Stimulated activated naive CD8-positive, alpha-beta T cell treated with anti-CD3 and anti-CD28 coated beads, Interleukin-15, Interleukin-2, amounts not matched to agents 100 U/mL and 50 U/mL, for 24 hours (primary cell): ENCODE measurements around the gene ACVRL1.

ENCODE experiments used
- ATAC-seq: fragments of 150-1000 bp; cut with Tn5 transposase; one replicate; pipeline ENCODE4 v1.10.0; 2021
- DNase-seq: peaks from one replicate; pipeline ENCODE4 v3.0.0; 2021

The ACVRL1 gene

DNA sequence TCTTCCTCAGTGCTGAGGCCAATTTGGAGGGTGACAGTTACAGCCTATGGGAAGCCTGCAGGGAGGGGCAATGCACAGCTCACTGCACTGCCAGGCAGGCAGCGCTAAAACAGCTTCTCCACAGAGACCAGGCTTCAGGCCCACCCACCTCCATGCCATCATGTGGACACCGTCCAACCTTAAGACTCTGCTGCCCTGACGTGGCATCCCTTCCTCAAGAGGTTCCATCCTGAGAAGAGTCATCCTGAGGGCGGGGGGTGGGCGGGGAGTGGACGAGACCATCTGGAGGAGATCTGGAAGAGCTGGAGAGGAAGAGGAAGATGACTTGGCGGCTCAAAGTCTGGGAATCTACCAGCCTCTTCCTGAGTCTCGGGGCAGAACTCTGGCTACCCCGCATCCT is 8.4 kb upstream of the ACVRL1 start:
- DNase-seq, result no peak
- ATAC-seq, result no peak

DNA sequence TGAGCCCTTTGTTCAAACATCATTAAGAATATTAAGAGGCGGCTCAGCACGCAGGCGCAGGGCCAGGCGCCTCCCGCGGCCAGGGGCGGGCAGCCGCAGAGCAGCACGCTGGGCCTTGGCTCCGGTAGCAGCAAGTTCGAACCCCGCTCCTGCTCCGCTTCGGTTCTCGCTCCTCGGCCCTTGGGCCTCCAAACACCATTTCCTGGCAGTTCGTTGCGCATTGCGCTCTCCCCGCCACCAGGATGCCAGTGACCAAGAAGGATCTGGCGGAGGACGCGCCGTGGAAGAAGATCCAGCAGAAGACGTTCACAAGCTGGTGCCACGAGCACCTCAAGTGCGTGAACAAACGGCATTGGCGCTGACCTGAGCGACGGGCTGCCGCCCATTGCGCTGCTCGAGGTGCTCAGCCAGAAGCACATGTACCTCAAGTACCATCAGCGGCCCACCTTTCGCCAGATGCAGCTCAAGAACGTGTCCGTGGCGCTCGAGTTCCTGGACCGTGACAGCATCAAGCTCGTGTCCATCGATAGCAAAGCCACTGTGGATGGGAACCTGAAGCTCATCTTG is 6.9 kb upstream of the ACVRL1 start:
- no peak for ATAC-seq
- no peak for DNase-seq

- ATAC-seq (no peak), DNase-seq (no peak)
Observed at GRCh38 chr12:51901121-51901817, 6.0 kb upstream of the ACVRL1 start.

- no peak for DNase-seq
- ATAC-seq, result no peak
Observed at GRCh38 chr12:51901881-51902280, 5.4 kb upstream of the ACVRL1 start.

GRCh38 chr12:51904951-51905470 is 2.3 kb upstream of the ACVRL1 start:
- ATAC-seq, result no peak
- DNase-seq, result no peak

DNA sequence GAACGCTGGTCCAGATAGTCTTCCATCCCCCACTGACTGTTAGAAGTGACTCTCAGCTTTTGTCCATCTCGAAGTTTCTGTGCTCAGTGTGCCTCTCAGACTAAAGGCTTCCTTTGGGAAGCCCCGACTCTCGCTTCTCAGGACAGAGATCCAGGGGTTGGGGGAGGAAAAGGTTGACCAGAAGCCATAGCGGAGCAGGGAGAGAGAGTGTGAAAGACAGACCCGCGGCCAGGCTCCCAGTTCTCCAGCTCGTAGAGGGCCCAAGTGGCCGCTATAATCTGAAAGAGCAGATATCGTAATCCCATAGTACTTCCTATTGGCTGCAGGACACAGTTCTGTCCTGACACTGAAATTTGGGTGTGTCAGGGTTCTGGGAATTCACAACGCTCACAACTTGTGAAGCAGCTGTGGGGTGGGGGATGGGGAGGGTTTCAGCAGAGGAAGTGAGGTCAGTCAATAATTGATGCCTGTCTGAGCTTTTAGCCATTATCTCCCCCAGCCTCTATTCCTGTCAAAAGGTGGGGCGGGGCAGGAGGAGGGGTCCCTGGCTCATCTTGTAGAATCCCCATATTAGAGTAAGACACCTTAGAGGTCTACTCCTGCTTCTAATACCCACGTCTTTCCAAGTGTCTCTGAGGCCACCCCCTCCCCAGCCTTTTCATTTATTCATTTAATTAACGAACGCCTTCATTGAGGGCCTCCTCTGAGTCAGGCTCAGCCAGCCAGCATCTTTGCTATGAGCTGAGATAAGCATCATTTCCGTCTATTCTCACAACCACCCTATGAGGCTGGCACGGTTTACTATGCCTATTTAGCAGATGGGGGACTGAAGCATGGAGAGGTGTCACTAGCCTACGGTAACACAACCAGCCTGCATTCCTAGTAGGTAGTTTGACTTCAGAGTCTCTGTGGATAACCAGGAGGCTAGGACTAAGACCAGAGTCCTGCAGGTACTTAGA is 1.6 kb upstream of the ACVRL1 start:
- no peak for ATAC-seq
- DNase-seq, result no peak

GRCh38 chr12:51906430-51907082 is 748 bp upstream of the ACVRL1 start:
- no peak for ATAC-seq
- DNase-seq, result no peak

DNA sequence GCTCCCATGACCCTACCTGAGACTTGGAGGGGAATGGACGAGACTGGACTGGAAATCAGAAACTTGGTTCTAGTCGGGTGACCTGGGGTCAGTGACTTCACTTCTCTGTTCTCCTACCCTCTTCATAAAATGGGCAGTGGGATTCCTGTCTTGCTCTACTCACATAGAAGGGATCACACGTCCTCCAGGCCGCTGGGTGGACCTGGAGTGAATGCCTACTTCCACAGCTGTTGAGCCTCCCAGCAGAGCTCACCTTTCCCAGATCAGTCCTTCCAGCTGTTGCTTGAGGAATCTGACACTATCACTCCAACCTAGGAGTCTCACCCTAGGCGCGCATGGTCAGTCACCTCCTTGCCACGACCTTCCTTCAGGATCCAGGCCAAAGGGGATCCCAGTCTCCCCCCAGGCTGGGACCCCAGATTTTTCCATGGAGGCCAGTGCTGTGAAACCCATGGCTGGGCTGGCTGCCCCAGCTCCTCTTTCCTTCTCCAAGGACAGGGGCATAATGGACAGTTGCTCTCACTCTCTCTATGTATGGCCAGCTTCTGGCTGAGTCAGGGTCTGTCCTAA is 637 bp downstream of the ACVRL1 start:
- ATAC-seq, result no peak
- no peak for DNase-seq

- no peak for DNase-seq
- ATAC-seq, result no peak
Observed at GRCh38 chr12:51908876-51909592, 1.7 kb downstream of the ACVRL1 start.

DNA sequence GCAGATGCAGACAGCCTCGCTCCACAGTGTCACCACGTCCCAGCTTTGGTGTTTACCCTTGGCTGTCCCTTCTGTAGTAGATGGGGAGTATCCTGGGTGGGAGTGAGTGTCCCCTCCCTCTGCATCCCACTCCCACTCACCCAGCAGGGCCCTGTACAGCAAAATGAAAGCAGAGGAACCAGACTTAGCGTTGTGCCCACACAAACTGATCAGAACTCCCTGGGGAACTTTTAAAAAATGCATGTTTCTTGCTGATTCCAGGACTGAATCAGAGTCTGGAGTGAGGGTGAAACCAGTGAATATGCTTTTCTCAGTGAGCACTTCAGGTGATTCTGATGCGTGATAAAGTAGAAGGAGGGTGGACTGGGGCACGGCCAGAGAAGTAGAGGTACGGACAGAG is 2.9 kb downstream of the ACVRL1 start:
- DNase-seq, result no peak
- no peak for ATAC-seq

DNA sequence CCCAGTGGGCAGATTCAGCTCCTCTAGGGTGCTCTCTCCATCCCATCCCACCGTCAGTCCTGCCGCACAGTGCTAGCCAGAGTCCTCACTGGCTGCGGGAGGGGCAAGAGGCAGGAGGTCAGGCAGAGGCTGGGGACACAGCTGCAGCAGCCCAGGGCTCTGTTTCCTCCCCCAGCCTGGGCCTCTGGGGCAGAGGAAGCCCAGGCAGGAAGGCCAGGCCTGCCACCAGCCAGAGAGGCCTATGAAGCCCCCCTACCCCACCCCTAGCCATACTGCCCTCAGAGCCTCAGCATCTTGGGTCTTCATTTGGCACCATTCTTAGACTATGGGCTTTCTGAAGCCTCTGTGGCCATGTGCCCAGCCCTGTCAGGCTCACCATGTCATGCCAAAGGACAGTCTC is 3.4 kb downstream of the ACVRL1 start:
- ATAC-seq, result no peak

DNA sequence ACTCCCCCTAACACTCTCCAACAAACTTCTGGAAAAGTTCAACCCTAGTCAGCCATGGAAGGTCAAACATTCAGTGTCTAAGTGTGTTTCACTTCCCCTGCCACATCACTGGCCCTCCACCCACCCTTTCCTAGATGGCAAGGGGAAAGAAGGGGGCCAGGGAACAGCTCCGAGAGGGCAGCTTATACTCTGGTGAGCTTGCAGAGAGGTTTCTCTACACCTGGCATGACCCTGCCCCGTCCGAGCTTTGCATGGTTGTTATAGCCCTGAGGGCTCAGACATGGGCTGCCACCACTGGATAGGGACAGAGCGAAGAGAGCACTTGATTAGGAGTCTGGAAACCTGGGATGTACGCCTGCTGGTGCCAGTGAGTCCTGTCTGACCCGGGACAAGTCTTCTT is 4.0 kb downstream of the ACVRL1 start:
- ATAC-seq (no peak), DNase-seq (no peak)

More for the DNA sequence above, 3.4 kb downstream of the ACVRL1 start:
- DNase-seq, result no peak

DNA sequence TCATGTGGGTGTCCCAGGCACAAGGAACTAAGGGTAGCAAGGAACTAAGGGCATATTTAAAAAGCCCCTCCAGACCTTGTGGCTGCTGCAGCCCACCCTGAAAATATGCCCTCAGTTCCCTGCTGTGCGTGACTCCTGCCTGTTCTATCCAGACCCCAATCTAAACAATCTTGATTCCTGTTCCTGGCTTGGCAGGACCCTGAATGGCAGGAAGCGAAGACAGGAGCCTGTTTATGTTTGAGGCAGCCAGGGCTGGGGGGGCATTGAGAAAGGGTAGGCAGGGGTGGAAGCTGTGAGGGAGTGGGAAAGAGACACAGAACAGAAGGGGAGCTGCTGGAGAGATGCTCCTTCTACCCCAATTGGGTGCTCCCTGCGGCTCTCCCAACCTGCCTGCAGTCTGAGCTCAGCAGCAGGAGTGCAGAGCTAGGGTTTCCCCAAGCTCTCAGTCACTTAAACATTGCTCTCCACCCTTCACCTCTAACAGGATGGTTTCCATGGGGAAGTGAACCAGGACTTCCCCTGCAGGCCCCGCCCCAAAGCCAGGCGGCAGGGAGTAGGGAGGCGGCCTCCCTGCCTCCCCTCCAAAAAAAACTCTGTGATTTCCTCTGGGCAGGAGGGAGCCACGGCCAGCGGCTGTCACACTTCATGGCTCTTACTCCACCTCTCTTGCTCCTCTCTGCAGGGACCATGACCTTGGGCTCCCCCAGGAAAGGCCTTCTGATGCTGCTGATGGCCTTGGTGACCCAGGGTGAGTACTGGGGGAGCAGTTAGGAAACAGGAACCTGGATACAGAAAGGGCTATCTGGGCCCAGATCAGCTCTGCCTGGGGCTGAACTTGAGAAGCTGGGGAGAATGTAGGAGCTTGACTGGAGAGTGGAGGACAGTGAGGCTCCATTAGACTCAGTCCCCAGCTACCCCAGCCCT is 4.7 kb downstream of the ACVRL1 start:
- DNase-seq, result no peak
- no peak for ATAC-seq

- ATAC-seq, result no peak
- DNase-seq, result no peak
Observed at GRCh38 chr12:51913071-51914033, 6.0 kb downstream of the ACVRL1 start.

DNA sequence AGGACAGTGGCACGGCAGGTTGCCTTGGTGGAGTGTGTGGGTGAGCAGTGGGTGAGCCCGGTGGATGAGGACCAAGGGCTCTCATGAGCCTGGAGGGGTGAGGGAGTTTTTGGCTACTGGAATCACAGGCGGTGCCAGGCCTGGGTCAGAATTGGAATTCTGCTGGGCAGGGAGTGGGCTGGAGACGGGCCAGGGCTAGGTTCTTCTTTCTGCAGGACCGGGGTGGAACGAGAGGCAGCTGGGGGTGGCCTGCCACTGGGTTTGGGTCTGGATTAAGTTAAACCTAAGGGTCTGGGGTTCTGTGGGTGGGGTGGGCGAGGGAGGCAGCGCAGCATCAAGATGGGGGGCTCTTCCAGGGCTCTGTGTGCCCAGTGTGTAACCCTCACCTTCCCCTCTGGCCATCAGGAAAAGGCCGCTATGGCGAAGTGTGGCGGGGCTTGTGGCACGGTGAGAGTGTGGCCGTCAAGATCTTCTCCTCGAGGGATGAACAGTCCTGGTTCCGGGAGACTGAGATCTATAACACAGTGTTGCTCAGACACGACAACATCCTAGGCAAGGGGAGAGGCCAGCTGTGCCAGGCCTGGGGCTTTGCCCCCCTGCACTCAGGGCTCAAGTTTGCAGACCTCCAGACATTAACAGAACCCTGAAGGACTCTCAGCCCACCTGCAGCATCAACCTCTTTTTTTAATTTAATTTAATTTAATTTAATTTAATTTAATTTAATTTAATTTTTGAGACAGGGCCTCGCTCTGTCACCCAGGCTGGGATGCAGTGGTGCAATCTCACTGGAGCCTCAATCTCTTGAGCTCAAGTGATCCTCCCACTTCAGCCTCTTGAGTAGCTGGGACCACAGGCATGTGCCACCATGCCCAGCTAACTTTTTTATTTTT is 7.0 kb downstream of the ACVRL1 start:
- no peak for ATAC-seq
- DNase-seq, result no peak

DNA sequence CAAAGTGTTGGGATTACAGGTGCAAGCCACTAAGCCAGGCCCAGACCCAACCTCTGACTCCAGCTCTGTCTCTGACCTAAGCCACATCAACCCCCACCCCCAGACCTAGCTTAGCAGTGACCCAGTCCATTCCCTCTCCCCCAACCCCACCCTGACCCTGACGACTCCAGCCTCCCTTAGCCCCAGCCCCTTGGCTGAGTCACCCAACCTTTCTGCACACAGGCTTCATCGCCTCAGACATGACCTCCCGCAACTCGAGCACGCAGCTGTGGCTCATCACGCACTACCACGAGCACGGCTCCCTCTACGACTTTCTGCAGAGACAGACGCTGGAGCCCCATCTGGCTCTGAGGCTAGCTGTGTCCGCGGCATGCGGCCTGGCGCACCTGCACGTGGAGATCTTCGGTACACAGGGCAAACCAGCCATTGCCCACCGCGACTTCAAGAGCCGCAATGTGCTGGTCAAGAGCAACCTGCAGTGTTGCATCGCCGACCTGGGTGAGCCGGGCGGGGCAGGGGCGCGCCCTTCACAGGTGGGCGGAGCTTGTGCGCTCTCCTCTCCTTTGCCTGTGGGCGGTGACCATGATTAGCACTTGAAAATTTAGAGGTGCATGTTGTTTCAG is 7.8 kb downstream of the ACVRL1 start:
- DNase-seq (no peak), ATAC-seq (no peak)

DNA sequence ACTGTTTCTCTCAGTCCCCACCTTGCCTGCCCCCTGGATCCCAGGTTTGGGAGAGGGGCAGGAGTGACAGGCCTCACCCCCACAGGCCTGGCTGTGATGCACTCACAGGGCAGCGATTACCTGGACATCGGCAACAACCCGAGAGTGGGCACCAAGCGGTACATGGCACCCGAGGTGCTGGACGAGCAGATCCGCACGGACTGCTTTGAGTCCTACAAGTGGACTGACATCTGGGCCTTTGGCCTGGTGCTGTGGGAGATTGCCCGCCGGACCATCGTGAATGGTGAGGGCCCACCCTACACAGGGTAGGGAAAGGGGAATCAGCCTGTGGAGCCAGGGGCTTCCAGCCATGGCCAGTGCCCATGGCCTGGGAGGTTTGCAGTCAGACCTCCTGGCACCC is 8.6 kb downstream of the ACVRL1 start:
- DNase-seq (no peak), ATAC-seq (no peak)
